ENCODE data around the gene SSH2.

GRCh38 chr17:29763273-29763672 is 166.8 kb downstream of the SSH2 start:
- TF ChIP-seq MXI1 (conservative IDR thresholded peaks at IDR 0.05; ENCODE audit: poor library complexity, severe bottlenecking) (no peak), TAF1 (IDR thresholded peaks at IDR 0.05; ENCODE audit: low read depth) (no peak), RAD21 (conservative IDR thresholded peaks at IDR 0.05) (no peak), POLR2AphosphoS5 (IDR thresholded peaks at IDR 0.05) (no peak)
- TF ChIP-seq, protein P1, sequence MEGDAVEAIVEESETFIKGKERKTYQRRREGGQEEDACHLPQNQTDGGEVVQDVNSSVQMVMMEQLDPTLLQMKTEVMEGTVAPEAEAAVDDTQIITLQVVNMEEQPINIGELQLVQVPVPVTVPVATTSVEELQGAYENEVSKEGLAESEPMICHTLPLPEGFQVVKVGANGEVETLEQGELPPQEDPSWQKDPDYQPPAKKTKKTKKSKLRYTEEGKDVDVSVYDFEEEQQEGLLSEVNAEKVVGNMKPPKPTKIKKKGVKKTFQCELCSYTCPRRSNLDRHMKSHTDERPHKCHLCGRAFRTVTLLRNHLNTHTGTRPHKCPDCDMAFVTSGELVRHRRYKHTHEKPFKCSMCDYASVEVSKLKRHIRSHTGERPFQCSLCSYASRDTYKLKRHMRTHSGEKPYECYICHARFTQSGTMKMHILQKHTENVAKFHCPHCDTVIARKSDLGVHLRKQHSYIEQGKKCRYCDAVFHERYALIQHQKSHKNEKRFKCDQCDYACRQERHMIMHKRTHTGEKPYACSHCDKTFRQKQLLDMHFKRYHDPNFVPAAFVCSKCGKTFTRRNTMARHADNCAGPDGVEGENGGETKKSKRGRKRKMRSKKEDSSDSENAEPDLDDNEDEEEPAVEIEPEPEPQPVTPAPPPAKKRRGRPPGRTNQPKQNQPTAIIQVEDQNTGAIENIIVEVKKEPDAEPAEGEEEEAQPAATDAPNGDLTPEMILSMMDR (IDR thresholded peaks at IDR 0.05; ENCODE audit: poor library complexity, severe bottlenecking), result no peak
- TF ChIP-seq, protein P2, sequence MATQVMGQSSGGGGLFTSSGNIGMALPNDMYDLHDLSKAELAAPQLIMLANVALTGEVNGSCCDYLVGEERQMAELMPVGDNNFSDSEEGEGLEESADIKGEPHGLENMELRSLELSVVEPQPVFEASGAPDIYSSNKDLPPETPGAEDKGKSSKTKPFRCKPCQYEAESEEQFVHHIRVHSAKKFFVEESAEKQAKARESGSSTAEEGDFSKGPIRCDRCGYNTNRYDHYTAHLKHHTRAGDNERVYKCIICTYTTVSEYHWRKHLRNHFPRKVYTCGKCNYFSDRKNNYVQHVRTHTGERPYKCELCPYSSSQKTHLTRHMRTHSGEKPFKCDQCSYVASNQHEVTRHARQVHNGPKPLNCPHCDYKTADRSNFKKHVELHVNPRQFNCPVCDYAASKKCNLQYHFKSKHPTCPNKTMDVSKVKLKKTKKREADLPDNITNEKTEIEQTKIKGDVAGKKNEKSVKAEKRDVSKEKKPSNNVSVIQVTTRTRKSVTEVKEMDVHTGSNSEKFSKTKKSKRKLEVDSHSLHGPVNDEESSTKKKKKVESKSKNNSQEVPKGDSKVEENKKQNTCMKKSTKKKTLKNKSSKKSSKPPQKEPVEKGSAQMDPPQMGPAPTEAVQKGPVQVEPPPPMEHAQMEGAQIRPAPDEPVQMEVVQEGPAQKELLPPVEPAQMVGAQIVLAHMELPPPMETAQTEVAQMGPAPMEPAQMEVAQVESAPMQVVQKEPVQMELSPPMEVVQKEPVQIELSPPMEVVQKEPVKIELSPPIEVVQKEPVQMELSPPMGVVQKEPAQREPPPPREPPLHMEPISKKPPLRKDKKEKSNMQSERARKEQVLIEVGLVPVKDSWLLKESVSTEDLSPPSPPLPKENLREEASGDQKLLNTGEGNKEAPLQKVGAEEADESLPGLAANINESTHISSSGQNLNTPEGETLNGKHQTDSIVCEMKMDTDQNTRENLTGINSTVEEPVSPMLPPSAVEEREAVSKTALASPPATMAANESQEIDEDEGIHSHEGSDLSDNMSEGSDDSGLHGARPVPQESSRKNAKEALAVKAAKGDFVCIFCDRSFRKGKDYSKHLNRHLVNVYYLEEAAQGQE (IDR thresholded peaks at IDR 0.05; ENCODE audit: borderline replicate concordance), result no peak

All from neural cell (in vitro differentiated cells).